NB4 (cell line): Measurements from ENCODE around the gene STYK1.

Source experiments
- DNase-seq: peaks from one replicate; pipeline ENCODE4 v3.0.0; 2010; ENCODE audit warnings: low read depth
- H3K4me3 ChIP-seq: one replicate; pipeline ENCODE4 v1.5.1; 2011; ENCODE audit warnings: mild to moderate bottlenecking, low read depth, low read length, moderate library complexity
- CTCF ChIP-seq: IDR thresholded peaks from one replicate; pipeline ENCODE4 v1.5.1; 2012; ENCODE audit warnings: low read depth, low read length
- MAX ChIP-seq: IDR thresholded peaks from 2 replicates; pipeline ENCODE4 v1.6.1; 2011; ENCODE audit warnings: low read depth, low read length
- MYC ChIP-seq: IDR thresholded peaks from 2 replicates; pipeline ENCODE4 v1.6.1; 2011; ENCODE audit warnings: low read depth, low read length
- POLR2A ChIP-seq: IDR thresholded peaks from 2 replicates; pipeline ENCODE4 v1.6.1; 2011; ENCODE audit warnings: mild to moderate bottlenecking; ENCODE audit not compliant: insufficient read length; ENCODE audit errors: extremely low read depth

STYK1 gene

DNA sequence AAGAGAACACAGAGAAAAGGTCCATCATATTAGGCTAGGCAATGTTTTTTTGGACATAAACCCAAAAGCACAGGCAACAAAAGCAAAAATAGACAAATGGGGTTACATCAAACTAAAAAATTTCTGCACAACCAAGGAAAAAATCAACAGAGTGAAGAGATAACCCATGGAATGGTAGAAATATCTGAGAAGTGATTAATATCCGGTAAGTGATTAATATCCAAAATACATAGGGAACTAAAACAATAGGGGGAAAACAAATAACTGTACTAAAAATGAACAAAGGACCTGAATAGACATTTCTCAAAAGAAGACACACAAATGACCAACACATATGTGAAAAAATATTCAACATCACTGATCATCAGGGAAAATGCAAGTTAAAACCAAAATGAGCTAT is 4.3 kb downstream of the STYK1 start:
- TF ChIP-seq MYC: no peak
- no peak for TF ChIP-seq POLR2A
- TF ChIP-seq MAX: no peak
- H3K4me3 ChIP-seq: no peak overlapping the region
- DNase-seq: no peak

DNA sequence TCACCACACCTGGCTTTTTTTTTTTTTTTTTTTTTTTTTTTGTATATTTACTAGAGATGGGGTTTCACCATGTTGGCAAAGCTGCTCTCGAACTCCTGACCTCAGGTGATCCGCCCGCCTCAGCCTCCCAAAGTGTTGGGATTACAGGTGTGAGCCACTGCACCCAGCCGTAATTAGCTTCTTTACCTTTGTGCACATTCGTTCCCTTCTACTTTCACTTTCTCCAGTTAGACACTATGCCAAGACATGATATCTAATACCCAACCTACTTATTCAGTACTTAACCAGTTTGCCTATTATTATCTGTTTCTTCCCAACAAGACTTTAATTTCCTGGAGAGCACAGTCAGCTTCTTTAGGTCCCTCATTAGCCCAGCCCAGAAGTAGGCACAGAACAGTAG is 5.3 kb downstream of the STYK1 start:
- TF ChIP-seq CTCF (no peak), POLR2A (no peak), MAX (no peak), MYC (no peak)
- no peak overlapping the region for H3K4me3 ChIP-seq
- DNase-seq: no peak

DNA sequence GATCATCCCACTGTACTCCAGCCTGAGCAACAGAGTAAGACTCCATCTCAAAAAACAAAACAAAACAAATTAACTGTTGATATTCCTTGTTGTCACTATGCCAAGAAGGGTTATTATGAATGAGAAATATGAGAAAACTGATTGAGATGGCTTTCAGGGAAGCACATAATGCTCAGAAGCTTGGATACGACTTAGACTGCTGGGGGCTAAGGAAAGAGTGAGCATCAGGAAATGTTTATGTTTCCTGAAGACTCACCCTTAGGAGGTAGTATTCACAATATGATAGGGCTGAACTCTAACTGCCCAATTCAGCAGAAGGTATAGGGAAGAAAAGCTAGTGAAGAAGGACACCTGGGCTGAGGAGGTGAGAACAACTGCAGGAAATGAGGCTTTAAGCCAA is 6.3 kb downstream of the STYK1 start:
- no peak for TF ChIP-seq POLR2A
- TF ChIP-seq MAX: no peak
- TF ChIP-seq CTCF: no peak
- TF ChIP-seq MYC: no peak
- H3K4me3 ChIP-seq: no peak overlapping the region

GRCh38 chr12:10664499-10664898 is 9.4 kb downstream of the STYK1 start:
- no peak overlapping the region for H3K4me3 ChIP-seq
- TF ChIP-seq POLR2A (no peak), CTCF (no peak), MYC (no peak)
- DNase-seq: no peak

More for the DNA sequence above, 6.3 kb downstream of the STYK1 start:
- DNase-seq: no peak

GRCh38 chr12:10663869-10664268 is 10.0 kb downstream of the STYK1 start:
- TF ChIP-seq CTCF (no peak), MAX (no peak), POLR2A (no peak), MYC (no peak)
- no peak overlapping the region for H3K4me3 ChIP-seq
- DNase-seq: no peak

GRCh38 chr12:10661338-10661737 is 12.5 kb downstream of the STYK1 start:
- TF ChIP-seq CTCF (no peak), MYC (no peak), MAX (no peak), POLR2A (no peak)
- DNase-seq: no peak
- no peak overlapping the region for H3K4me3 ChIP-seq
